GM13977 (cell line): ENCODE results near the gene ALPP.

Experiments
- DNase-seq: peaks from one replicate; pipeline ENCODE4 v3.0.0; 2012; ENCODE audit warnings: low spot score
- in situ Hi-C: fragments of 300-500 bp; cut with MboI; formaldehyde crosslinking; loops from one replicate; pipeline ENCODE4 v1.12.0; 2022; ENCODE audit warnings: low sequenced_read_pairs, low pct_unique_long_range_greater_than_20kb, mixed read lengths, inconsistent platforms; ENCODE audit not compliant: unreplicated experiment
- TF ChIP-seq, protein P1 (sequence below): IDR thresholded peaks from 2 replicates; pipeline ENCODE4 v1.5.1; 2012; ENCODE audit warnings: mild to moderate bottlenecking, control low read depth; ENCODE audit not compliant: insufficient read depth; ENCODE audit errors: extremely low read depth, missing control alignments

Gene ALPP

DNA sequence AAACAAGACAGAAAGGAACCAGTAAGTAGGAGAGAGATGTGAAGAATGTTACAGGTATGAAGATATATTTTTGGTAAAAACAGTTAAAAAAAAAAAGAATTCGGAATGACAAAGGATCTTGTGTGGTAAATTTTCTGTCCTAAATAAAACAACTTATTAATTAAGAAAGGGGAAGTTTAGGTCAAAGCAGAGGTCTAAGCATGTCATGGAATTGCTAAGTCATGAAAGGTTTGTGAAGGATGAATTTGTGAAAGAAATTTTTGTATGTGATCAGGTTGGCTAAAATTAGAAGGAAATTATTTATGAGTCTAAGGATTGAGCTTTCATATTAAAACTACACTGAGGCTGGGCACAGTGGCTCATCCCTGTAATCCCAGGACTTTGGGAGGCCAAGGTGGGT, 17.0 kb downstream of the ALPP start:
- no peak for DNase-seq
- TF ChIP-seq, protein P1, sequence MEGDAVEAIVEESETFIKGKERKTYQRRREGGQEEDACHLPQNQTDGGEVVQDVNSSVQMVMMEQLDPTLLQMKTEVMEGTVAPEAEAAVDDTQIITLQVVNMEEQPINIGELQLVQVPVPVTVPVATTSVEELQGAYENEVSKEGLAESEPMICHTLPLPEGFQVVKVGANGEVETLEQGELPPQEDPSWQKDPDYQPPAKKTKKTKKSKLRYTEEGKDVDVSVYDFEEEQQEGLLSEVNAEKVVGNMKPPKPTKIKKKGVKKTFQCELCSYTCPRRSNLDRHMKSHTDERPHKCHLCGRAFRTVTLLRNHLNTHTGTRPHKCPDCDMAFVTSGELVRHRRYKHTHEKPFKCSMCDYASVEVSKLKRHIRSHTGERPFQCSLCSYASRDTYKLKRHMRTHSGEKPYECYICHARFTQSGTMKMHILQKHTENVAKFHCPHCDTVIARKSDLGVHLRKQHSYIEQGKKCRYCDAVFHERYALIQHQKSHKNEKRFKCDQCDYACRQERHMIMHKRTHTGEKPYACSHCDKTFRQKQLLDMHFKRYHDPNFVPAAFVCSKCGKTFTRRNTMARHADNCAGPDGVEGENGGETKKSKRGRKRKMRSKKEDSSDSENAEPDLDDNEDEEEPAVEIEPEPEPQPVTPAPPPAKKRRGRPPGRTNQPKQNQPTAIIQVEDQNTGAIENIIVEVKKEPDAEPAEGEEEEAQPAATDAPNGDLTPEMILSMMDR = no peak
- in situ Hi-C loops = no loop called here

DNA sequence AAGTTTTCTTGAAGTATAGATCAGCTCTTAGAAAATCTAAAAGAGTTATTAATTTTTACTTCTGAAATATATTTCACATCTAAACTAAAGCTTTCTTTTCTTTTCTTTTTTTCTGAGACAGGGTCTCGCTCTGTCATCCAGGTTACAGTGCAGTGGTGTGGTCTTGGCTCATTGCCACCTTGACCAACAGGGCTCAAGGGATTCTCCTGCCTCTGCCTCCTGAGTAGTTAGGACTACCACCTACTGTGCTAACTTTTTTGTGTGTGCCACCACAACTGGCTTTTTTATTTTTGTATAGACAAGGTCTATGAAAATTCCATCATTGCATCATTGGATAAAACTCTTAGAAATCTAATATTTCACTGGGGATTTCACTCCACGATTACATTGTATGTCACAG, 18.1 kb downstream of the ALPP start:
- DNase-seq = no peak
- TF ChIP-seq, protein P1 = no peak
- in situ Hi-C loops = no loop called here

GRCh38 chr2:232398293-232399034, 19.9 kb downstream of the ALPP start:
- in situ Hi-C loops = no loop called here
- TF ChIP-seq, protein P1 = no peak
- DNase-seq = no peak

GRCh38 chr2:232400256-232401015, 21.9 kb downstream of the ALPP start:
- TF ChIP-seq, protein P1 = no peak
- DNase-seq = no peak
- in situ Hi-C loops = no loop called here

DNA sequence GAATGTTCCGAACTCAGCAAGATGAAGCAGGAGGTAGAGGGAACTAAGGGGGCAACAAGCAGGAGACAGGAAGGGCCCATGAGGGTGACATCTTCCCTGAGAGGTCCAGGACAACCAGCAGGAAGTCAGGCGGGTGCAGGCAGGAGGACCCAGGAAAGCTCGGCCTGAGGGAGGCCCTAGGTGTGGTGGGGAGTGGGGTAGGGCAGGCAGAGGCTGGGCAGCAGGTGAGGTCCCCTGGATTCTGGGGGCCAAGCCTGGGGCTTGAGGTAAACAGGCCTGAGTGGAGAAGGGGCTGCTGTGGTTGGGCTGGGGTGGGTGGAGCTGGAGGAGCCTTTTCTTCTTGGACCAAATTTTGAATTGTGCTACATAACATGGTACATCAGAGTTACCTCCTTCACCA, 24.0 kb downstream of the ALPP start:
- no peak for DNase-seq
- in situ Hi-C loops = no loop called here
- TF ChIP-seq, protein P1 = no peak

DNA sequence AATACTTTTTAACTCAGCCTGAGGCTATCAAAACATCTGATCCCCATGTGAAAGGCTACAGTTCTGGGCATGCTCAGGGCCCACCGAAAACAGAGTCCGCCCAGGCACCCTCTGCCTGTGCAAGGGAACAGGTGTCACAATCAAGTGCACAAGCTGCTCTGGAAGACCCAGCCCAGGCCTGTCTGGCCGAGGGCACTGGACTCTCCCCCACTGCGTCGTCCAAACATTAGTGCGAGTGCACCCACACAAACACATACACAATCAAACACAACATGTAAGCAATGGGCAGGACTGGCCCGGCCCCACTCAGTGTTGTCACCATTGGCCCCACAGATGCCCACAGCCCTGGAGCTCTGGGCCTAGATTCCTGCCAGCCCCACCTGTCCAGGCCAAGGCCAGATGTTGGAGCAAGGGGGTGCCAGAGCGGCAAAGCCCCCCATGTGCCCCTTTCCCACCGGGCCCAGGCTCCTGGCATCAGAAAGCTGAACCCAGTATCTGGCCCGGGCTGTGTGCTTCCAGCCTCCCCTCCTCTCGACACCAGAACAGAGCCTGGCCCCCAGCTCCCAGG, 27.5 kb downstream of the ALPP start:
- in situ Hi-C loops = no loop called here
- no peak for DNase-seq
- TF ChIP-seq, protein P1 = no peak
